Measurements from ENCODE around the gene INPP5A.

DNA sequence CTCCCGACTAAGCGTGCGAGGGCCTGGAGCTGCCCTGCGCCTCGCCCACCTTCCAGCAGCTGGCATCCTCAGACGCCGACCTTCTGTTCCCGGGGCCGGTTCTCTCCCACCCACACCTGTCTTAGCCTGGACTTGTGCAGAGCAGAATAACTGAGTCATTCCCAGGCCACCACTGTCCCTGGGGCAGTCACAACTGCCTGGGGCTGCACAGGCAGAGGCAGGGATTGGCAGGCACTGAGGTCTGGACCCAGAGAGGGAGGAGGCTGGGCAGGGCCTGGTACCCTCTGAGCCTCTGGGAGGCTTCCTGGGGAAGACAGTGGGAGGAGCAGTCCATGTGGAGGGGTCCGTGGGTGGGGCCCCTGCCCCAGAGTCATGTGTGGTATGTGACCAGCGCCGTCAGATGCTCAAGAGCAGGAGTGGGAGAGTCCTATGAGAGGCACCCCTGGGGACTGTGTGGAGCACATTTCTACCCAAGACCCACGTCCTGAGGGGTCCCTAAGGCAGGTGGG is 174.1 kb downstream of the INPP5A start:
- TF ChIP-seq, protein P1, sequence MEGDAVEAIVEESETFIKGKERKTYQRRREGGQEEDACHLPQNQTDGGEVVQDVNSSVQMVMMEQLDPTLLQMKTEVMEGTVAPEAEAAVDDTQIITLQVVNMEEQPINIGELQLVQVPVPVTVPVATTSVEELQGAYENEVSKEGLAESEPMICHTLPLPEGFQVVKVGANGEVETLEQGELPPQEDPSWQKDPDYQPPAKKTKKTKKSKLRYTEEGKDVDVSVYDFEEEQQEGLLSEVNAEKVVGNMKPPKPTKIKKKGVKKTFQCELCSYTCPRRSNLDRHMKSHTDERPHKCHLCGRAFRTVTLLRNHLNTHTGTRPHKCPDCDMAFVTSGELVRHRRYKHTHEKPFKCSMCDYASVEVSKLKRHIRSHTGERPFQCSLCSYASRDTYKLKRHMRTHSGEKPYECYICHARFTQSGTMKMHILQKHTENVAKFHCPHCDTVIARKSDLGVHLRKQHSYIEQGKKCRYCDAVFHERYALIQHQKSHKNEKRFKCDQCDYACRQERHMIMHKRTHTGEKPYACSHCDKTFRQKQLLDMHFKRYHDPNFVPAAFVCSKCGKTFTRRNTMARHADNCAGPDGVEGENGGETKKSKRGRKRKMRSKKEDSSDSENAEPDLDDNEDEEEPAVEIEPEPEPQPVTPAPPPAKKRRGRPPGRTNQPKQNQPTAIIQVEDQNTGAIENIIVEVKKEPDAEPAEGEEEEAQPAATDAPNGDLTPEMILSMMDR (IDR thresholded peaks at IDR 0.05; ENCODE audit: poor library complexity) = no peak
- no peak for TF ChIP-seq EZH2 (IDR thresholded peaks at IDR 0.05; ENCODE audit: borderline replicate concordance)
